Measurements from ENCODE around the gene INSC.

Gene INSC

GRCh38 chr11:15107730-15108515, 6.8 kb upstream of the INSC start:
- no peak for DNase-seq (ENCODE audit: low read depth in 1 of 2, low spot score in 1 of 2)

- no peak for DNase-seq (ENCODE audit: low read depth in 1 of 2, low spot score in 1 of 2)
Measured at GRCh38 chr11:15108592-15109130, 6.1 kb upstream of the INSC start.

- no peak for DNase-seq (ENCODE audit: low read depth in 1 of 2, low spot score in 1 of 2)
Measured at GRCh38 chr11:15109602-15110001, 5.1 kb upstream of the INSC start.

- no peak for DNase-seq (ENCODE audit: low read depth in 1 of 2, low spot score in 1 of 2)
Measured at GRCh38 chr11:15111215-15111614, 3.5 kb upstream of the INSC start.

GRCh38 chr11:15112131-15112541, 2.6 kb upstream of the INSC start:
- no peak for DNase-seq (ENCODE audit: low read depth in 1 of 2, low spot score in 1 of 2)

GRCh38 chr11:15113381-15113780, 1.3 kb upstream of the INSC start:
- DNase-seq (ENCODE audit: low read depth in 1 of 2, low spot score in 1 of 2) = no peak

- no peak for DNase-seq (ENCODE audit: low read depth in 1 of 2, low spot score in 1 of 2)
Measured at GRCh38 chr11:15115686-15116085, 963 bp downstream of the INSC start.

- DNase-seq (ENCODE audit: low read depth in 1 of 2, low spot score in 1 of 2) = no peak
Measured at GRCh38 chr11:15117751-15118150, 3.0 kb downstream of the INSC start.

- no peak for DNase-seq (ENCODE audit: low read depth in 1 of 2, low spot score in 1 of 2)
Measured at GRCh38 chr11:15118431-15118830, 3.7 kb downstream of the INSC start.

GRCh38 chr11:15119352-15119751, 4.6 kb downstream of the INSC start:
- DNase-seq (ENCODE audit: low read depth in 1 of 2, low spot score in 1 of 2) = no peak

GRCh38 chr11:15119826-15120225, 5.1 kb downstream of the INSC start:
- DNase-seq (ENCODE audit: low read depth in 1 of 2, low spot score in 1 of 2) = no peak

GRCh38 chr11:15123849-15124248, 9.1 kb downstream of the INSC start:
- no peak for DNase-seq (ENCODE audit: low read depth in 1 of 2, low spot score in 1 of 2)

- no peak for DNase-seq (ENCODE audit: low read depth in 1 of 2, low spot score in 1 of 2)
Measured at GRCh38 chr11:15124528-15124927, 9.8 kb downstream of the INSC start.

- no peak for DNase-seq (ENCODE audit: low read depth in 1 of 2, low spot score in 1 of 2)
Measured at GRCh38 chr11:15127341-15127740, 12.6 kb downstream of the INSC start.

- DNase-seq (ENCODE audit: low read depth in 1 of 2, low spot score in 1 of 2) = no peak
Measured at GRCh38 chr11:15128621-15129020, 13.9 kb downstream of the INSC start.

- DNase-seq (ENCODE audit: low read depth in 1 of 2, low spot score in 1 of 2) = no peak
Measured at GRCh38 chr11:15136166-15136565, 21.4 kb downstream of the INSC start.

- no peak for DNase-seq (ENCODE audit: low read depth in 1 of 2, low spot score in 1 of 2)
Measured at GRCh38 chr11:15139096-15139770, 24.5 kb downstream of the INSC start.

- DNase-seq (ENCODE audit: low read depth in 1 of 2, low spot score in 1 of 2) = no peak
Measured at GRCh38 chr11:15139958-15140659, 25.4 kb downstream of the INSC start.

GRCh38 chr11:15141381-15141780, 26.7 kb downstream of the INSC start:
- DNase-seq (ENCODE audit: low read depth in 1 of 2, low spot score in 1 of 2) = no peak

- no peak for DNase-seq (ENCODE audit: low read depth in 1 of 2, low spot score in 1 of 2)
Measured at GRCh38 chr11:15142838-15143237, 28.1 kb downstream of the INSC start.

- DNase-seq (ENCODE audit: low read depth in 1 of 2, low spot score in 1 of 2) = no peak
Measured at GRCh38 chr11:15143855-15144254, 29.1 kb downstream of the INSC start.

GRCh38 chr11:15144347-15144746, 29.6 kb downstream of the INSC start:
- DNase-seq (ENCODE audit: low read depth in 1 of 2, low spot score in 1 of 2) = no peak
